GM21528 (cell line): ENCODE results near the gene NKX1-1.
"Not testable (repeated sequence)": the region's sequence is repeated elsewhere in the genome, so short reads cannot be mapped to it uniquely, and the experiment has no call there.

ENCODE experiments used
- ATAC-seq: cut with Tn5 transposase; IDR thresholded peaks from one replicate; pipeline ENCODE4 v1.9.1; 2021; ENCODE audit warnings: mild to moderate bottlenecking, moderate library complexity; ENCODE audit not compliant: unreplicated experiment, low FRiP score

NKX1-1 gene

GRCh38 chr4:1406394-1406980 is at the start of gene NKX1-1:
Gene NKX1-1, minus strand, starts transcription at chr4:1406442. Its CDS starts 0 bp downstream, at chr4:1406442.
- ATAC-seq: no peak

DNA sequence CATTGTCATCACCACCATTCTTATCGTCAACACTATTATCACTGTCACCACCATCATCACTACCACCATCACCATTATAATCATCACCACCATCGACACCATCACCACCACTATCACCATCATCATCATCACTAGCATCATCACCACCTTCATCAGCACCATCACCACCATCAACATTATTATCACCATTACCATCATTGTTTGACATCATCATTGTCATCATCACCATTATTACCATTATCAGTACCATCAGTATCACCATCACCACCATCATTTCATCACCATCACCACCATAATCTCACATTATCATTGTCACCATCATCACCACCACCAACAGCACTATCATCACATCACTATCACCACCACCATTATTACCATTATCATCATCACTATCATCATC is 47.5 kb upstream of the NKX1-1 start:
- ATAC-seq: no peak

DNA sequence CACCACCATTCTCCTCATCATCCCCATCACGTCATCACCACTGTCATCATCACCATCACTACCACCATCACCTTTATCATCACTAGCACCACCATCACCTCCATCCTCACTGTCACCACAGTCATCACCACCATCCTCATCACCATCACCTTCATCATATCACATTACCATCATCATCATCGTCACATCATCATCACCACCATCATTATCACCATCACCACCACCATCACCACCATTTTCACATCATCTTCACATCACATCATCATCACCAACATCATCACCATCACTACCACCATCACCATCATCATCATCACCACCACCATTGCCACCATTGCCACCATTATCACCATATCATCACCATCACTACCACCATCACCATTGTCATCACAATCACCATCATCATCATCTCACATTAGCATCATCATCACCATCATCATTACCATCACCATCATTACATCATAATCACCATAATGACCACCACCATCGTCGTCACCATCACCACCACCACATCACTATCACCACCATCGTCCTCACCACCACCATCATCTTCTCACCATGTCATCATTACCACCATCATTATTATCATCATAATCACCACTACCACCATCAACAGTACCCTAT is 46.3 kb upstream of the NKX1-1 start:
- ATAC-seq: no peak

DNA sequence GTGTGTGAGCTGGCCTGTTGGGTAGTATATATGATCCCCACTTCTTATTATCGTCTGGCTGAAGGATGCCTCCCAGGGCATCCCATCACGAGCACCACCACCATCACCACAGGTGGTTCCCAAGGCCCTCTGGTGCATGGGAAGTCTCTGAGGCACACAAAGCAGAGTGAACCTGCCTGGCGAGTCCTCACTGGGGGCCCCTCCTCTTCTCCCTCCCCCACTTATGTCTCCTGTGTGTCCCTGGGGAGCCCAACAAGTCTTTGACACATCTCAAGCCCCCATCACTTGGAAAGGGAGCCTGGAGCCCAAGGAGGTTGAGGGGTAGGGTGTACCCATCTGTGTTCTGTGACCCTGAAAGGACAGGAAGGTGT is 45.5 kb upstream of the NKX1-1 start:
- ATAC-seq: no peak

- no peak for ATAC-seq
Observed at GRCh38 chr4:1451106-1451751, 45.0 kb upstream of the NKX1-1 start.

- ATAC-seq: no peak
Observed at GRCh38 chr4:1449833-1450741, 43.8 kb upstream of the NKX1-1 start.

DNA sequence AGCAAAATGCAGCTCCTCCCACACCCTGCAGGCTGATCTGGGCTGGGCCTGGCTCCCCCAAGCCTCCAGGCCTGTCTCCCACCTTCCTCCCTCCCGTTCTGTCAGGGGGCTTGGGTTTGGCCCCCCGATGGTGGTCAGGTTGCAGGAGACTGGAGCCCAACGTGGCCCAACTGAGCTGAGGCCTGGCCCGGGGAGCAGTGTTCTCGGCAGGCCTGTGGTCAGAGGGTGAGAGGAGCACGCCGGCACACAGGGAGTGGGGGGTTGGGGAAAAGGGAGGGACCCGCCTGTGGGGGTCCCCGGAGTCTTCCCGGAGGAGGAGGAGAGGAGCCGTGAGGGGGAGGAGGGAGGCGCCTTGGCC is 43.2 kb upstream of the NKX1-1 start:
- no peak for ATAC-seq

GRCh38 chr4:1448589-1449420 is 42.6 kb upstream of the NKX1-1 start:
- no peak for ATAC-seq

DNA sequence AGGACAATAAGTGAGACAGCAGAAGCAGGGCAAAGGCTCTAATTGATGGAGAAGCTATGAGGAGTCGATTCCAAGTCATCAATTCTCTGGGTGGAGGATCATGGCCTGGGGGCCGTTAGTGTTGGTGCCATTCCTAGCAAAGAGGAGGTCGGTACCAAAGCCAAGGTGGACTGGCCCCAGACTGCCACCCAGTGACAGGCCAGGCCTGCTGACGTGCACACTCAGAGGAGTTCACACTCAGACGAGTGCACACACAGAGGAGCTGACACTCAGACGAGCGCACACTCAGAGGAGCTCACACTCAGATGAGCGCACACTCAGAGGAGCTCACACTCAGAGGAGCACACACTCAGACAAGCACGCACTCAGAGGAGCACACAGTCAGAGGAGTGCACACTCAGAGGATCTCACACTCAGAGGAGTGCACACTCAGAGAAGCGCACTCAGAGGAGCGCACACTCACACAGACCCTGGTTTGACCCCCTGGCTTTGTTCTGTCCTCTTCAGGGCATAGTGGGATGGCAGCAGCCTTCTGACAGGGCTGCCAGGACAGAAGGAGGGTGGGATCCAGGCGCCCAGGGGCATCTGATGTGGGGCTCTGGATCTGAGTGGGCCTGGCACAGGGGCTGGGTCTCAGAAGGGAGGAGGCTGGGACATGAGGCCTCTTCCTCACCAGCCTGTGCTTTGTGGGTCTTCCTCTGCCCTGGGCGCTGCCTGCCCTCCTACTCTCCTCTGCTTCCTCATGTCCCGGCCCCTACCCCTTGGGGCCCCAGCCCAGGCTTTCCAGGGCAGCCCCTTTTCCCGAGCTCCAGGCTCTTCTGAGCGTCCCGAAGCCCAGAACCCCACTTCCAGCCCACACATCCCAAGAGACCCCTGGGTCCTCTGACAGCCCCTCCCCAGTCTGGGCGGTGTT is 41.7 kb upstream of the NKX1-1 start:
- ATAC-seq: no peak

GRCh38 chr4:1446502-1447386 is 40.5 kb upstream of the NKX1-1 start:
- ATAC-seq: no peak

- no peak for ATAC-seq
Observed at GRCh38 chr4:1445716-1446445, 39.6 kb upstream of the NKX1-1 start.

- not testable (repeated sequence) for ATAC-seq
Observed at GRCh38 chr4:1443688-1444172, 37.5 kb upstream of the NKX1-1 start.

DNA sequence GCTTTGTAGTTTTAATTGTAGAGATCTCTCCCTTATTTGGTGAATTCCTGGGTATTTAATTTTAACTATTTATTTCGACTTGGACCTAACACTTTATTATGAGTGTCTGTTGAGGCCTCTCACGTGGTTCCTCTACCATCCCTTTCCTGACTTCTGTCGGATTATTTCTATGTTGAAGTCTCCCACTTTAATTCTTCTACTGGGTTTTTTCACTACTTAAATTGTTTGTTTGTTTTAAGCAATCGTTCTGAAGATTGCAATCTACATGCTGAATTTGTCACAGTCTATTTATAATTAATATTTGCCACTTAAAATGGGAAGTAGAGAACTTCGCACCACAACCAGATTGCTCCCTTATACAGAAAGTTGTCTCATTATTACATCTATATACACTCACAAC is 20.8 kb upstream of the NKX1-1 start:
- ATAC-seq: no peak

DNA sequence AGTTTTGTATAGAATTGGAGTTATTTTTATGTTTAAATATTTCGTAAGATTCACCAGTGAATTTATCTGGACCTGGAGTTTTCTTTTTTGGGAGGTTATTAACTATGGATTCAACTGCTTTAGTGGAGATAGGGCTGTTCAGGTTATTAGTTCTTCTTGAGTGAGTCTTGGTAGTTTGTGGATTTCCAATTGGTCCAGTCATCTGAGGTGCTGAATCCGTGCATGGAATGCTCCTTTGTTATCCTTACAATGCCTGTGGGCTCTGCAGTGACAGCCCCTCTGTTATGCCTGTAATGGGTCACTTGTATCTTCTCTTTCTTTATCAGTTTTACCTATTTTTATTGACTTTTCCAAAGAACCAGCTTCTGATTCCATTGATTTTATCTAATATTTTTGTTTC is 15.4 kb upstream of the NKX1-1 start:
- no peak for ATAC-seq

GRCh38 chr4:1419708-1420107 is 13.5 kb upstream of the NKX1-1 start:
- no peak for ATAC-seq

GRCh38 chr4:1418494-1419285 is 12.4 kb upstream of the NKX1-1 start:
- no peak for ATAC-seq
